Stimulated activated CD8-positive, alpha-beta memory T cell treated with anti-CD3 and anti-CD28 coated beads, Interleukin-12 subunit alpha, Interleukin-12 subunit beta, amount 100 ng/mL, for 24 hours (primary cell): ENCODE data around the gene TRERF1.
"Not testable (repeated sequence)": the region's sequence is repeated elsewhere in the genome, so short reads cannot be mapped to it uniquely, and the experiment has no call there.

Experiments
- DNase-seq: peaks from one replicate; pipeline ENCODE4 v3.0.0-alpha.2; 2020; ENCODE audit errors: extremely low read depth

TRERF1 gene

DNA sequence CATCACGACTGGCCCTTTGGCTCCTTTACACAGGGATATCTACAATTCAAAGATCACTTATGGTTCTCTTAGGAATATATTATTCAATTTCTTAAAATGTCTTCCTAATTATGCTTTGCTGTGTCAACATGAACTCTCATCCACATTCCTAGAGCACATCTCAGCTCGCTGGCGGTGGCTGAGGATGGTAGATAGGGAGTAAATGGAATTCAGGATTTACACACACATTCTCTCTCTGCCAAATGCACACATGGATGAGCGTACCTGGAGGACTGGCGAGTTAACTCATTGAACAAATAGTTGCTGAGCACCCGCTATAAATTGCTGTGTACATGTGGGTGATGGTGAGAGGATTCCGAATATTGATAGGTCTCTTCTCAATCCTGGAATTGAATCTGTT, 229.3 kb downstream of the TRERF1 start:
- DNase-seq: no peak

DNA sequence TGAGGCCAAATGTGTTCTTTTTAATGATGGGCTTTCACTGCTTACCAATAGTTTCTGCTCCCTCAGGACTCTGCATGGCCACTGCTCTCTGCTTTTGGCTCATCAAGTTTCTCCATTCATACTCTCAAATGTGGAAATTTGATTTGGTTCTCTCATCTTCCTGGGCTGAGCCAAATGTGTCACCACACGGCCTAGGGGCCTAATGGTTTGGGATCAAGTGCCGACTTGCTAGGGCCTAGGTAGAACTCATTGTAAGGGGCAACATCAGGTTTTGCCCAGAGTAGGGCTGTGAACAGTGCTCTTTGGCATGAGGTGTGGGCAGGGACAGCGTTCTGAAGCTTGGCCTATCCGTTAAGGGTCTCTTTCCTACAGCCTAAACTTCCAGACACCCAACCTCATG, 230.2 kb downstream of the TRERF1 start:
- DNase-seq: no peak

DNA sequence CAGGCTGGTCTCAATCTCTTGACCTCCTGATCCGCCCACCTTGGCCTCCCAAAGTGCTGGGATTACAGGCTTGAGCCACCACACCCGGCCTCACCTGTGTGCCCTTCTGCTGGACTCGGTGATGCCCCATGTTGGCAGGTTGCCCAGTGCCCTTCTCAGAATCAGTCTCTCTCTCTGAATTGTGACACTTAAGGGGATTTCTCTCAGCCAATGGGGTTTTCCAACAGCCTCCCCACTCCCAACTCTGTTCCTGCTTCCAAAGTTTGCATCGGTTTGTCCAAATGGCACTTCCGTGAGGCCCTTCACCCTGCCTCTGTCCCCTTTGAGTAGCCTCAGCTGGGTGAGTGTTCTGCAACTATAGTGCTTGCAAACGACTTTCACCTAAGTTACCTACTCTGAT, 230.9 kb downstream of the TRERF1 start:
- DNase-seq: no peak

DNA sequence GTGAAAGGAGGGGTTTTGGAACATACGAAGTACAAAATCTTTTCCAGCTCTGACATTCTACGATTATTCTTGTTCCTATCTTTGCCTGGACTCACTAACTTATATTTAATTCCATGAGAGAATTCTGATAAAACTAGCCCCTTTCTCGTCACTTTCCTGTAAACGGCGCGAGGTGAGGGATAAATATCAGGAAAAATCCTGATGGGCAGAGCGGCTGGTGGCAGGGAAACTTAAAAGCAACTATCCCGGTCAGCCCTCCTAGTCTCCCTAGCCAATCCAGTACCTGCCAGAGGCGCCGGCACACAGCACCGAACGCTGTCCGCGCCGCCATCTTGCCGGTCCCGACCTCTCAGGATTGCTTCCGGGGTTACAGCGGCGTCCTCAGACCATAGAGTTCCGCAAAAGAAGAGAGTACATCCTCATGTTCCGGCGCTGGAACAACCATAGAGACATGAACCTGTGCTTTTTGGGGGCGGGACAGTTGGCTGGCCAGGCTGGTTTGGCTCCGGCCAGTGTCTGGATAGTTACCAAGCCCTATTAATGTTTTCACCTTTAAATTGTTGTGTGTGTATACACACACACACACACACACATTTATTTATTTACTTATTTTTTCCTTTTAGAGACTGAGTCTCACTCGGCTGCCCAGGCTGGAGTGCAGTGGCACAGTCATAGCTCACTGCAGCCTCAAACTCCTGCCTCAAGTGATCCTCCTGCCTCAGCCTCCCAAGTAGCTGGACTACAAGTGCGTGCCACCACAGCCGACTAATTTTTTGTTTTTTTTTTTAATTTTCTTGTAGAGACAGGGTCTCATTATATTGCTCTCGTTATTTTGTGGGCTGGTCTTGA, 234.0 kb downstream of the TRERF1 start, which contains the start of gene MRPS10:
MRPS10 (minus strand) TSS at position 343 of the 849 bp plus-strand sequence; CDS start at position 331, 12 bp downstream.
- peak; percentile 80 for DNase-seq

DNA sequence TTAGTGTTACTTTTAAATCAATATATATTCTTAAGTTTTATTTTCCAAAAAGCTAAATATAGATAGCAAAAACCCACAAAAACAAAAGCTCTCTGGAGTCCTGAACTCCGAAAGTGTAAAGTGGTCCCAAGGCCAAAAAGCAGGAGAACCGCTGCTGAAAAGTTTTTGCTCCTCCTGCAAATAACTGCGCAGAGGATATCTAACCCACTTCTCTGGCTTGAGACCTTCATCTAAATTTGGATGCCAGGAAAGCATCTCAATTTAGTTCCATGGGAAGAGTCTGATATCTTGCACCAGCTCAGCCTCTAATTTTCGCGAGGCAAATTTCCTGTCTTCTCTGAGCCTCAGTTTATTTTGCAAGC, 234.6 kb downstream of the TRERF1 start:
- no peak for DNase-seq

DNA sequence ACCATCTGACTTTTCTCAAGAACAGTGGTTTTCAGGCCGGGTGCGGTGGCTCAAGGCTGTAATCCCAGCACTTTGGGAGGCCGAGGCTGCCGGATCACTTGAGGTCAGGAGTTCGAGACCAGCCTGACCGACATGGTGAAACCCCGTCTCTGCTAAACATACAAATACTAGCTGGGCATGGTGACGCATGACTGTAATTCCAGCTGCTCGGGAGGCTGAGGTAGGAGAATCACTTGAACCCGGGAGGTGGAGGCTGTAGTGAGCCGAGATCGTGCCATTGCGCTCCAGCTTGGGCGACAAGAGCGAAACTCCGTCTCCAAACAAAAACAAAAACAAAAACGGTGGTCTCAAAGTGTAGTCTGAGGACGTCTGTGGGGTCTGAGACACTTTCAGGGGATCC, 235.2 kb downstream of the TRERF1 start:
- DNase-seq: not testable (repeated sequence)

DNA sequence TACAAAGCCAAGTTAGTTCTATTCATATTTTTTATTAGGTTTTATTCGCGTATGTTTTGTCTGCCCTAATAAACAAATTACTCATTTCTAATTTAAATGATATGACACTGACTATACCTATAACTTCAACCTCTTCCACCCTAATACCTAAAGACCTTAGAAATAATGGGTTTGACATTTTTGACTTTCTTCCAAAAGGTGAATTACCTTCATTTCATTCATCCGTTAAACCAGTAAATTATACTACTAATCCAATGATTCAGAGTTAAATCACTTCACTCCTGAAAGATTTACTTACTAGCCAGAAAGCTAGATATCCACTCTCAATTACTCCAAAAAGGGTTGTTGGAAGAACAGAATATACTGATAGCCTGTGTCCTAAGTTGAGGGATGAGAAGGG, 239.3 kb downstream of the TRERF1 start:
- DNase-seq: no peak

DNA sequence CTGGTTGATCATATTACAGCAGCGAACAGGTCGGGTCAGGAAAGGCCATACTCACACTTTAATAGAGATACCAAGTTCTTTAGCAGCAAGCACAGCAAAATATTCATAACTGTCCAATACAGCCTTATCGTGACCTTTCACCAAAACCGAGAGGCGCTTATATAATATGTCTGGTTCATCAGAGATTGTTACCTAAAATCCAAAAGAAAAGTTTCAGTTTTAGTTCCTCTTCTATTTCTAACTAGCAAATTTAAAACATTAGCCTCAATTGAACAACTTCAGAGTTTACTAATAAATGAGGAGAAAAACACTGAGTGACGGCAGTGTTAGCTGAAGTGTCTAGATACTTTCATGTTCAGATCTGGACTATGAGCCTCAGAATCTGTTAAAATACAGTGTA, 240.0 kb downstream of the TRERF1 start:
- no peak for DNase-seq

DNA sequence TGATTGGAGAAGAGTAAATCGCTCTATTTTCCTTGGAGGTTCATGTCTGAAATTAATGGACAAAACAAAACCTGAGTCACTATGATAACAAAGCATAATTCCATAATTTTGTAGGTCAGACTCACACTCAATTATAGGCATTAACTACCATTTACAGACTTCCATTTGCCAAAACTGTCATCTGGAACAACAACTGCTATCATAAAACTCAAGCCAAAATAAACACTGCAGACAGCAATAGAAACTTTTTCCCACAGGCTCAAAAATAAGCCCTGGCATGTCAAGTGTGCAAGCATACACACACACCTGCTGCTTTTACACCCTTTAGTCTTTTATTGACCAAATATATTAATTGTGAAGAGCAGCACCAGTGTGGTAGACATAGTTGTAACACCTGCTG, 241.2 kb downstream of the TRERF1 start:
- no peak for DNase-seq

DNA sequence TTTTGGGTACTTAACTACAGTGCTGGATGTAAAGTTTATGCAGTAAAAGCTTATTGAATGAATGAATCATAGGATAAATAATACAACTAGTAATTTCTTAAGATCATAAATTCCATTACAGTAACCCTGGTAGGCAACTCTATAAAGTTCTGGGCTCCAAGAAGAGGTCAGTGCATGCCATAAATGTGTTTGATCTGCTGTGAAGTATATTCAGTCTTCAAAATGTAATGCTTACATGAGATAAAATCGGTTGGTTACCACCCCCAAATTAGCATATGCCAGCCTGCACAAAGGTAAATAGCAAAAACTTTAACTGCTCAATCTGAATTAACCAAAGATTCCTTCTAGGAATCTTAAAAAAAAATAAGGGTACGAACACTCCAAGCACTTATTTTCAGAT, 244.2 kb downstream of the TRERF1 start:
- DNase-seq: not testable (repeated sequence)

DNA sequence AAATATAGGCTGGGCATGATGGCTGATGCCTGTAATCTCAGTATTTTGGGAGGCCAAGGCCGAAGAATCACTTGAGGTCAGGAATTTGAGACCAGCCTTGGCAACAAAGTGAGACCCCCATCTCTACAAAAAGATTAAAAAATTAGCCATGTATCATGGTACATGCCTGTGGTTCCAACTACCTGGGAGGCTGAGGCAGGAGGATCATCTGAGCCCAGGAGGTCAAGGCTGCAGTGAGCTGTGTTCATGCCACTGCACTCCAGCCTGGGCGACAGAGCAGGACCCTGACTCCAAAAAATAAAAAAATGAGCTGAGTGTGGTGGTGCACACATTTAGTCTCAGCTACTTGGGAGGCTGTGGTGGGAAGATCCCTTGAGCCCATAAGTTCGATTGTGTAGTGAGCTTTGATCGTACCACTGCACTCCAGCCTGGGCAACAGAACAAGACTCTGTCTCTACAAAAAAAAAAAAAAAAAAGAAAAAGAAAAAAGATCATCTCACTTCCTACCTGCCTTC, 246.9 kb downstream of the TRERF1 start:
- no peak for DNase-seq

DNA sequence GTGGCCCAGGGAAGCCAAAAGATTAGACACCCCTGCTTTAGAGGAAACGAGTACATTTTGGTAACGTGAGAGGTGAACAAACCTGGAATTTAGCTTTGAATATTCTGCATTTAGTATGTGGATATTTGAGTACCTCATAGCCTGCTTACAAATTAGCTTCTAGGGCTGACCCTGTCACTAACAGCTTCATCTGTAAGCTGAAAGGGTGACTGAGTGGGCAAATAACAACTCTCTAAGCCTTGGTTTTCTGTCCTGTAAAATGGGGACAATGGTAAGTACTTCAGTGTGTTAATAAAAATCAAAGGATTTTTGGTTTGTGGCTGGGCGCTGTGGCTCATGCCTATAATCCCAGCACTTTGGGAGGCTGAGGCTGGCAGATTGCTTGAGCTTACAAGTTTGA, 248.5 kb downstream of the TRERF1 start:
- no peak for DNase-seq

DNA sequence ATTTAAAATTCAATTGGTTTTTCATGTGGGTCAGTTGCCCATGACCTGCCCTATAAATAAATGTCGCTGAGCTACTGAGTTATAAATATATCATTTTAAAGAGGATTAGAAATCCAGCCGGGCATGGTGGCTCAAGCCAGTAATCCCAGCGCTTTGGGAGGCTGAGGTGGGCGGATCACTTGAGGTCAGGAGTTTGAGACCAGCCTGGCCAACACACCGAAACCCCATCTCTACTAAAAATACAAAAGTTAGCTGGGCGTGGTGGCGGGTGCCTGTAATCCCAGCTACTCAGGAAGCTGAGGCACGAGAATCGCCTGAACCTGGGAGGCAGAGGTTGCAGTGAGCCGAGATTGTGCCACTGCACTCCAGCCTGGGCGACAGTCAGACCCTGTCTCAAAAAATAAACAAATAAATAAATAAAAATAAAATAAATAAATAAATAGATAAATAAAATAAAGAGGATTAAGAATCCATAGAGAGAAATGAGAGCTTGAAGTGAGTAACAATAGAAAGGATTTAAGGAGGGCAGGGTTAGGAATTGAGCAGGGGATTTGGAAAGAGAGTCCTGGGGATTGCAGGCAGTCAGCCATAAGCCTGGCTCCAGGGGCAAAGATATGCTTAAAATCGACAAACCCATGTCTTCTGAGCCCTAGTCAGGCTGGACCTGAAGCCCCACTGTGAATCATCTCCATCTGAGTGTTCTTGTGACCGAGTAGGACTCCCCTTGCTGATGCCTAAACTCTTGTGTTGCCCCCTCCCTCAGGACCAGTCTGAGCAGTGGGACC, 249.4 kb downstream of the TRERF1 start:
- not testable (repeated sequence) for DNase-seq

DNA sequence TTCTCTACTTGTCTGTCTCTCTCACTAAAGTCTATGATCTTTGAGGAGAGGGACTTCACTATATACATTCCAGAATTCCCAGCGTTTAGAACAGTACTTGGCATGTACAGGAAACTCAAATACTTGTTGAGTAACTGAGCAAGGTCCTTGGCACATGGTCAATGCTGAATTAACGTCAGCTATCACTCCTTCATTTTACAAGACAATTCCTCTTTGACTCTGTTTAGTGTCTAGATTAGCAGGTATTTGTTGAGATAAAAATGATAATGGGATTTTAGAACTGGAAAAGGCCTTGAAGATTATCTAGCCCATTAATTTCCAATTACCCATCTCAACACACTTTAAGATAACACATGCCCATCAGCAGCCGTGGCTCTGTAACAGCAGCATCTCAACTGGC, 250.3 kb downstream of the TRERF1 start:
- DNase-seq: no peak

DNA sequence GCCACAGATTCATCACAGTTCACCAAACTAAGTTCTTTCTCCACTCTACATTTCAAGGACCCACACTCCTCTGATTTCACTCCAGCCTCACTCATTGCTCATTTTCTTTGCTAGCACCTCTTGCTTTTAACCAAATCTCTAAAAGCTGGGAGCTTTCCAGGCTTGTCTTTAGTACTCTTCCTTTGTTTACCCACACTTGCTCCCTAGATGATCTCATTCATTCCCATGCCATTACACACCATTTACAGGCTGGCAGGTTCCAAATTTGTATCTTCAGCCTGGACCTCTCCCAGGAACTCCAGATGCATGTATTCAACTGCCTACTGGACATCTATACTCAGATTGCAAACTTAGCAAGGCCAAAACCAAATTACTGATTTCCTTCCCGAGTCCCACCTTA, 251.7 kb downstream of the TRERF1 start:
- no peak for DNase-seq

DNA sequence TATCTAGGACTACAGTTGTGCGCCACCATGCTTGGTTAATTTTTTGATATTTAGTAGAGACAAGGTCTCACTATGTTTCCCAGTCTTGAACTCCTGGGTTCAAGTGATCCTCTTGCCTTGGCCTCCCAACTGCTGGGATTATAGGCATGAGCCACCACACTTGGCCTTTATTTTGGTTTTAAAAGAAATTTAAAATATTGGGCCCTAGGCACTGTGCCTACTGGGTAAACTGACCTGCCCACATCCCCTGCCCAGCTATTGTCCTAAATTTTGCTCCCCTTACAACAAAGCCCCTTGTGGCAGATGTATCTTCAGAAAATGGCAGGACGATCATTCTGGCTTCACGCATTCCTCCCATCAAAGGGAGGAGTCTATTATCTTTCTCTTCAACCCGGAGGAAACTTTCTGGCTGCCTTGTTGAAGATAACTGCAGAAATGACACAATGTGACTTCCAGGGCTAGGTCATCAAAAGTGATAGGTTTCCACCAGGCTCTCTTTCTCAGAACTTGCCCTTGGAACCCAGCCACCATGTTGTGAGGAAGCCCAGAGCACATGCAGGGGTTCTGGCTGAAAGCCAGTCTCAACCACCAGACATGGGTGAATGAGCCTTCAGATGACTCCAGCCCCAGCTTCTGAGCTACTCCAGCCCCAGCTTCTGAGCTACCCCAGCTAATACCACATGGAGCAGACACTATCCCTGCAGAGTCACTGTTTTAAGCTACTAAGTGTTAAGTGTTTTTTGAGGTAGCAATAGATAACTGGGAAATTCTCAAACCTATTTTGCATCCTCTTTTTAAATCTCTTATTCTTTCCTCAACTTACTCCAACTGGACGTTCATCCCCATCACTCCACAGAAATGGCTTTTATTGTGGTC, 252.4 kb downstream of the TRERF1 start:
- no peak for DNase-seq

DNA sequence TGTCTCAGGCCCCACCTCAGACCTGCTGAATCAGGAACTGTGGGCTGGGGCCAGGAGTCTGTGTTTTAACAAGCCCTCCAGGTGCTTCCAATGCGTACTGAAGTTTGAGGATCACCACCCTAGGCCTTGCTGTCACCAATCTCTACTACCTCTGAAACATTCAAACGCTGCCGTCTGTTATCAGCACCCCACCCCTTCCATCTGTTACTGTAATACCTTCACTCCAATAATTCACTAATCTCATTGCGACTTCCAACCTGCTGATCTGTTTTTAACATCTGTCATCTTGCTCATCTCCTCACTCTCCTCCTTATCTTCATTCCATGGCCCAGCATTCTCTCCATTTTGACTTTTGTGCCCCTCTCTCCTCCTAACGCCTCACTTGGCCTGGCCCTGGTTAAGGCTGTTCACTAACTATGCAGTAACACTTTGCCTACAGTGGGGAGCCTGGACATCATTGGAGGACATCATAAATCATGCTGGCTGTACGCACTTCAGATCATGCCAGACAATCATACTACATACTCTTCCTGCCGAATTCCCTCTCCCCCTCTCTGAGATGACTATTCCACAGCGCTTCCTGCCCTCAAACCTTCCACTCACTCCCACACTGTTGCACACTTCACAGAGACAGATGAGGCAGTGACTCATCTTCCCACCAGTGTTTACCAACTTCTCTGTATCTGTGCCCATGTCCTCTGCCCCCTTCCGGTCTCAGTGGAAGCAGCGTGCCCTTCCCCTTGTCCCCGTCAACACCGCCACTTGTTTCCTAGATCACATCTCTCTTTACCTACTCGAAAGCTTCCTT, 254.0 kb downstream of the TRERF1 start:
- DNase-seq: no peak

DNA sequence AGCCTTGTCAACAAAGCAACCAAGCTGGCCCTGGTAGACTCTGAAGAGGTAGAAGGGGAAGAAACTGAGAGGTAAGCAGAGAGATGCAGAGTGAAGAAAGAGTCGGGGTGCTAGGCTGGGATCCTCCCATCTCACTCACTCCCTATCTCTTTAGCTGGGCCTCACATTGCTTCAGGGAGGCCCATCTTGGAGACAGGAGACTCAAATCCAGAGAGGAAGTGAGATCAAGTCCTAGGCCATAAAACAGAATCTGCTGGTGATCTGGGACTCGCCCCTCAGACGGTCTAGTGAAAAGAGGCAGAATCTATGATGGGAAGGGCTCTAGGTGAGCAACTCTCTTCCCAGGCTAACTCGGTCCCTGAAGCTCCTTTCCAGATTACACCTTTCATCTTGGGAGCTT, 256.3 kb downstream of the TRERF1 start:
- no peak for DNase-seq

DNA sequence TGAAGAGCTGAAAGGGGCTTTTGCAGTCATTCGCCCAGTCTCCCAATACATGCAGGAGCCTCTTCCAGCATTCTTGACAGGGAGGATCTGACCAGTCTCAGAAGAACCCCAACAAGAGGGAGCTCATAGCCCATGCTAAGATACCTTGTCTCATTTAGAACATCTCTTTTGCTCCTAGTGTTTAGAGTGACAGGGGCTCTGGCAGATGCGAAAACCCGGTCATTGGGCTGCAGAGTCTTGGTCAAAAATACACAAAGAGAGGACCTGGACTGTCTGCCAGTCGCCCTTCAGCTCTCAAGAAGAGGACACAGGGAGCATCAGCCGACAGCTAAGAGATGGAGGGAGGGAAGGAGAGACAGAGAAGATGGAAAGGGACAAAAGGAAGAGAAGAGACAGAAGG, 257.7 kb downstream of the TRERF1 start:
- no peak for DNase-seq

DNA sequence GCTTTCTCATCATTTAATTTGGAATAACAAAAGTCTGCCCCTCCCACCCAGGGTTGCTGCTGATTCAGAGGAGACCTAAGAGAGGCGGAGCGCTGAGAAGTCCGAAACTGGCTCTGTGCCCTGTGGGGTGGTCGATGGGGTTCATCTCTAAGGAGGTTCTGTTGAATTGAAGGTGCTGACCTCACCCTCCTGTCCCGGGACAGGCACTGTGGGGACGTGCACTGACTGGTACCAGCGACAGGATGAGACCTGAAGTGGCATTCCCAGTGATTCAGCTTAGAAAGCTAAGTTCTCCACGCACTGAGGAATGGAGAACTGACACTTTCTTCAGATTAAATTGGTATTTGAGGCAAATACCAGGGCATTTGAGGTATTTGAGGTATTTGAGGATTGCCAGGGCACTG, 258.2 kb downstream of the TRERF1 start:
- DNase-seq: no peak

DNA sequence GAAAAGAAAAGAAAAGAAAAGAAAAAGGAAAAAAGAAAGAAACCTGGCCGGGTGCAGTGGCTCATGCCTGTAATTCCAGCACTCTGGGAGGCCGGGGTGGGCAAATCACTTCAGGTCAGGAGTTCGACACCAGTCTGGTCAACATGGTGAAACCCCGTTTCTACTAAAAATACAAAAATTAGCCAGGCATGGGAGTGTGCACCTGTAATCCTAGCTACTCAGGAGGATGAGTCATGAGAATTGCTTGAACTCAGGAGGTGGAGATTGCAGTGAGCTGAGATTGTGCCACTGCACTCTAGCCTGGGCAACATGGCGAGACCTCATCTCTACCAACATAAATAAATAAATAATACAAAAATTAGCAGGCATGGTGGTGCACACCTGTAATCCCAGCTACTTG, 259.3 kb downstream of the TRERF1 start:
- DNase-seq: not testable (repeated sequence)
